Right forelimb (tissue), 1 donor: ENCODE results near the gene INSYN2A.

Experiments used
- DNase-seq: peaks from one replicate; pipeline ENCODE4 v3.0.0-alpha.2; 2018

The INSYN2A gene

DNA sequence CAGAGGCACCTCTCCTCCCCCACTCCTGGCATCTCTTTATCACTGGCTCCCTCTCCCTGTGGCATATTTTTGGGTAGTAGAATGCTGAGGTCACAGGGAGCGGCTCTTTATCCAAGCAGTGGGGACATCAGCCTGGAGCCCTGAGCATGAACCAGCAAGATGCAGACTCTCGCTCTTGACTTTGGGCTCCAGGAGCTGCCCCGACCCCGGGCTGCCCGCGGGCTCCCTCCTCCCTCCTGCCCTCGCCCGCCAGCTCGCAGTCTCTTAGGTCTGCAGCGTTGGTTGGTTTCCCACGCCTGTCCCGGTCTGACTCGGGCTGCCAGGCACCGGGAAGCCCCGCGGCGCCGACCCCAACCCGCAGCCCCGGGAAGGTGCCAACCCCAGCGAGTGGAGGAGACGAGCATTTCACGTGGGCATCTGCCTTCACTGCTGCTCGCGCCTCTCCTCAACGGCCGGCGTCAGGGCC is 1.3 kb downstream of the INSYN2A start:
- no peak for DNase-seq

GRCh38 chr10:127194599-127194998 is 1.8 kb downstream of the INSYN2A start:
- no peak for DNase-seq

DNA sequence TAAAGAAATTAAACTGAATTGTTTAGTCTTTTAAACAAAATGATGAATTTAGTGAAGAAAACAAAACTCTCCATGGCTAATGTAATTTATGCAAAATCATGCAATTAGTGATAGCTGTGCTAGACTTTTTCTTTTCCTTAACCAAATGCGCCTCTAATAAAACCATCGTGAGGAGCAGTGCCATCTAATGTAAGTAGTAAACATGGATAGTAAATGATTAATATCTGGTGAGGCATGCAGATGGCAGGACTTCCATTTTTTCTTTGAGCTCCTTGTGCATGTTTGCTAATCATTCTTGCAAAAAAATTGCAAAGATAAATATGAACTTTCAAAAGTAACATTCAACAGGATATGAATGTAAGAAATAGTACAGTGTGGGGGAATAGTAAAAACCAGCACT is 2.3 kb downstream of the INSYN2A start:
- no peak for DNase-seq

DNA sequence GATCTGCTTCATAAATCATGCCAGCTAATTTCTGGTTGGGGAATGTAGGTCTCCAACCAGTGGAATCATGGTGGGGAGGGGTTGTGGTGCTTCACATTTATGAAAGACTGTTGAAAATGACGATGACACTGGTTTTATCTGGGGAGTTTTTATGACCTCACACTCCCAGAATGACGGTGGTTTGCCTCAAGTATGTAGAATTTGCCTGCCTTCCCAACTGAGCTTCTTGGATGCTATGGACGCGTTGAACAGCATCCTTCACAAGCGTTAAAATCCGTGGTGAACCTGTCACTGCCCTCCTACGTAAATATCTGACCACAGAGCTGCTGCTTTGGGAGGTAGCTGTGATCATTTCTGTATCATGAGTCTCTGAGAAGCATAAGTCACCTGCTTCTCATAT is 3.3 kb downstream of the INSYN2A start:
- DNase-seq, result no peak

DNA sequence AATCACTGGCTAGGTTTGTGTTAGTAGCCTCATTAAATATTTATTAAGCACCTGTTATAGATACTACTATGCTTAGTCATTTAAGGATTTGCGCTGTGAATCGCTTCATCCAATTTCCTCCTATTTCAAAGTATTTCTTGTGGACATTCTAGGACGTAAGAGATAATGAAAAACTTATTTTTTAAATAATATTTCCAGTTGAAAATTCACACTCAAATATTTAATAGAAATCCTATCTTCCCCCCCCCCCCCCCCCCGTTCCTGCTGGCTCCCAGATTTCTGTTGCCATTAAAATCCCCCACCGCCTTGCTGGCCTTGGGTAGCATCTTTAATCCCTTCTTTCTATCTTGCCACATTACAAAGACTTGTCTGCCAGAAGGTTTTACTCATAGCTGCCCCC is 6.0 kb downstream of the INSYN2A start:
- DNase-seq, result no peak

GRCh38 chr10:127189226-127189625 is 7.2 kb downstream of the INSYN2A start:
- no peak for DNase-seq

DNA sequence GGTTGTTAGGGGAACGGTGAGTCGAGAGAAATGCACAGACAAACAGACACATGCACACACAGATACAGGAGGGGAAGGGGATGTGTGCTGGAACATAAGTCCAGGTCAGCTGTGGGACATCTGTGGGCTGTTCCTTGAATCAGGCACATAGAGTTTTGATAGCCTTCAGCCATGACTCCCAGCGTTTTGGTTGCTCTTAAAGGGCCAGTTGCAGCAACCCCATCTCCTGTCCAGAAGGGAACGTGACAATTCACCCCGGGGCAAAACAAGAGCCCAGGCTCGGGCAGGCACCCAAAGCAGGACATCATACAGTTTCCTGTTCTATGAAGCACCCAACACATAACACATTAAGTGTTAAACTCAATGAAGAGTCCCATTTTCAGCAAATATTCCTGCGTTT is 9.6 kb downstream of the INSYN2A start:
- no peak for DNase-seq

GRCh38 chr10:127184582-127184981 is 11.8 kb downstream of the INSYN2A start:
- DNase-seq, result no peak

GRCh38 chr10:127182161-127182560 is 14.2 kb downstream of the INSYN2A start:
- DNase-seq, result no peak

GRCh38 chr10:127179612-127180250 is 16.7 kb downstream of the INSYN2A start:
- no peak for DNase-seq

GRCh38 chr10:127176649-127177048 is 19.7 kb downstream of the INSYN2A start:
- no peak for DNase-seq

- no peak for DNase-seq
These were observed 20.9 kb downstream of the INSYN2A start for GRCh38 chr10:127175357-127176110.

GRCh38 chr10:127174866-127175265 is 21.5 kb downstream of the INSYN2A start:
- DNase-seq, result no peak

DNA sequence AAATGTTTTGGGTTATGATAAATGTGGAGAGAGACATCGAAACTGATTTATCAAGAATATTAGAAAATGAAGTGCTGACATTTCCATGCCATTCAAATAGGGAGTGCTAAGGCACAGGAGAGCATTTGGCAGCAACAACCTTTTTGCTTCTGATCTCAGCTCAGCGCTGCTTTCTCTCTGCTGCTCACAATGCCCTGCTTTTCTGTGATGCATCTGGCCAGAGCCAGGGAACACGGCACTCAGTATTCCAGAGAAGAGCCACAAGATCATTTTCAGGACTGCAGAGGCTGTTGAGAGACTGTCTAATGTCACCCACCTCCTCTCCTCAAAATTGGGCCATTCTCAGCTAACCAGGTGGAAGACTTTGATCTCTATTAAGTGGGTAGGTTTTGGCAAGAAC is 28.1 kb downstream of the INSYN2A start:
- DNase-seq, result no peak

- DNase-seq, result no peak
These were observed 33.5 kb downstream of the INSYN2A start for GRCh38 chr10:127162841-127163240.

- no peak for DNase-seq
These were observed 34.9 kb downstream of the INSYN2A start for GRCh38 chr10:127161482-127161881.

DNA sequence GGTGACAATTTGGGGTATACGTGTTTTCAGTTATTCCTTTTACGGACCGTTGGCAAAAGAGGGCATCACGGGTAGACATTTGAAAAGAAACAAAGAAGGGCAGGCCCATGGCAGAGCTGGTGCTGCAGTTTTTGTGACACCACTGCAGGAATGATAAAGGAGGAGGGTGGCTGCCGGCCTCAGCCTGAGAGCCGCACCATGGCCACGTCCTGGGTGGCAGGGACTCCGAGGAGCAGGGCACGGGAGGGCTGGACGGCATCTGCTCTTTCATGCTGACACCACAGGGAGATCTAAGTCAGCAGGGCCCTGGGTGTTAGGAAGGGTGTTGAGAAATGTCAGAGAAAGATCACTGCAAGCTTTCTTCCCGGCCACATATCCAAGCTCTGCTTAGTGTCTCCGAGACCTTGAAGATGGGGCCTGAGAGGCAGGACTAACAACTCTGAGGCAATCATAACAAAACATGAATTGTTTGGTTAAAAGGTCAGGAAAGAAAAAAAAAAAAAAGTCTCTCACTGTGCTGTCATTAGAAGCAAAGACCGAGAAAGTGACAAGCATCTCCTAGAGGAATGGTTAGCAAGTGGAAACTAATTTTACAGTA is 36.6 kb downstream of the INSYN2A start:
- DNase-seq, result no peak

- no peak for DNase-seq
These were observed 37.7 kb downstream of the INSYN2A start for GRCh38 chr10:127158662-127159061.

DNA sequence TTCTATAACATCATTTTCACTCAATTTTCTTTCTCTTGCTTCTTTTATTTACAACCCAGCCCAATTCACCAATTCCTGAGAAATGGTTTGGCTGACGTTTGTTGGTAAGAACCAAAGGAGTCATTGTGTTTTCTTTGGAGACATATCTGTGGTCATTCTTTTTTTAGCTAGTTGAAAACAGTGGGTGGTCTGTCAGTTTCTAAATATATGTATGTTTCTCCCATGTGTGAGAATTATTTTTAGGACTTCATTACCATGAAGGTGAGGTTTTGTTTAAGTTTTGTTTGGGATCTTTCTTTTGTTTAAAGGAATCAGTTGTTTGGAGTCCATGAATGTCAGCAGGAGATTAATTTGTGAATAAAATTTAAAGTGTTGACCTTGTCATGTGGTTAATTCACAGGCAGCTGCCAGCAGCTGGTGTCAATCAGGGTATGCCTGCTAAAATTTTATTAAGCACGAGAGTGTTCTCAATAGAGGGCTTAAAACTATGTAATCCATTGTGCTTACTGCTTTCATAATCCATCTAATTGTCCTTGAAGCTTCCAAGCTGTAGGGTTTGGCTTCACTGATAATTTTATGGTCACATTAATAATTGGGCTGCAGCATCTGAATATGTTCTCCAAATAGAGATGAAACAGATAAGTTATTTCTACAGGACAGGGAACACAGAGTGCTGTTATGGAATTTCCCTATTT is 38.7 kb downstream of the INSYN2A start:
- no peak for DNase-seq

DNA sequence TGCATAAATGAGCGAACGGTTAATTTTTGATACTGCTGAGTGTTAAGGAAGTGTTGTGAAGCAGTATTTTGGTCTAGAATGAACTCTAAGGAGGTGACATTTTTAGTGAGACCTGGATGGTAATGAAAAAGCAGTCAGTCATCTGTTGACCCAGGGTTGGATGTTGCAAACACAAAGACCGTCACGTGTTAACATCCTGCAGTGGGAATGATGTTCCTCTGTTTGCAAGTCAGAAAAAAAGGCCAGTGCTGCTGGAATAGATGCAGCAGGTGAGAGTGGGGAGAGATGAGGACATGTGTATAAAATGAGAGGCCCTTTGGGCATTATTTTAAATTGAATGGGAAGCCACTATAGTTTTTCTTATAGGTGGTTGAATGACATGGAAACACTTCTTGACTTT is 39.3 kb downstream of the INSYN2A start:
- no peak for DNase-seq

GRCh38 chr10:127154831-127155620 is 41.4 kb downstream of the INSYN2A start:
- no peak for DNase-seq

GRCh38 chr10:127153181-127153580 is 43.2 kb downstream of the INSYN2A start:
- no peak for DNase-seq
